ENCODE measurements around the gene SLC15A4. TPM values are rescaled to one million over a fixed set of nuclear protein-coding genes. Genes with fewer than 3 reads are reported as not detected.

Gene SLC15A4
- polyA plus RNA-seq, 2 donors, result 7.3 to 9.4 TPM

DNA sequence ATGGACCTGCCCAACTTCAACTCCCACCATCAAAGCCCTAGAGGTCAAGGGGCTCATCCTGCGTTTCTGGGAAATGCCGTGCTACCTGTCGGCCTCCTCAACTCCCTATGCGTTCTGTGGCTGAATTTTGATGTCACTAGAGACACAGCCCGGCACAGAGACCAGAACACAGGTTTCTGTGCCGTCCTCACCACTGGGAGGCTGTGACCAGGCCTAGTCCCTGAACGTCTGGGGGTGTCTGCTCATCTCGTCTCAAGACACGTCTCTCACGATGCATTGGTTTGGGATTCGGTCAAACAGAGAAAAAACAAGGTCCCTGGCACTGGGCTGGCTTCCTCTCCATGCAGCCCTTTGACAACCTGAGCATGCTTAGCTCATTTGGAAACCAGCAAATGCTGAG lies 33.5 kb downstream of the SLC15A4 start:
- Histone ChIP-seq H3K36me3 (ENCODE audit: control insufficient read depth in 2 of 2, insufficient read depth in 2 of 2, low read length in 1 of 2) (peaks cover 3 to 17% of the 10 kb centered on the region in 2 donors), H3K27ac (ENCODE audit: low read depth in 2 of 2, low read length in 1 of 2) (no peak overlapping the region), H3K4me1 (ENCODE audit: control insufficient read depth in 2 of 2, insufficient read depth in 2 of 2, low read length in 1 of 2) (no peaks in the 10 kb centered on the region), H3K27me3 (ENCODE audit: control insufficient read depth in 1 of 2, insufficient read depth in 2 of 2, low read length in 2 of 2) (no peaks in the 10 kb centered on the region), H3K4me3 (ENCODE audit: low read depth in 1 of 2, low read length in 2 of 2) (no peak overlapping the region), H3K9me3 (ENCODE audit: control insufficient read depth in 2 of 2, insufficient read depth in 1 of 2, low read depth in 1 of 2, low read length in 1 of 2) (no peaks in the 10 kb centered on the region)
- WGBS, 2 donors, result 81 to 86% methylated on average over 11 of the region's 11 CpGs

DNA sequence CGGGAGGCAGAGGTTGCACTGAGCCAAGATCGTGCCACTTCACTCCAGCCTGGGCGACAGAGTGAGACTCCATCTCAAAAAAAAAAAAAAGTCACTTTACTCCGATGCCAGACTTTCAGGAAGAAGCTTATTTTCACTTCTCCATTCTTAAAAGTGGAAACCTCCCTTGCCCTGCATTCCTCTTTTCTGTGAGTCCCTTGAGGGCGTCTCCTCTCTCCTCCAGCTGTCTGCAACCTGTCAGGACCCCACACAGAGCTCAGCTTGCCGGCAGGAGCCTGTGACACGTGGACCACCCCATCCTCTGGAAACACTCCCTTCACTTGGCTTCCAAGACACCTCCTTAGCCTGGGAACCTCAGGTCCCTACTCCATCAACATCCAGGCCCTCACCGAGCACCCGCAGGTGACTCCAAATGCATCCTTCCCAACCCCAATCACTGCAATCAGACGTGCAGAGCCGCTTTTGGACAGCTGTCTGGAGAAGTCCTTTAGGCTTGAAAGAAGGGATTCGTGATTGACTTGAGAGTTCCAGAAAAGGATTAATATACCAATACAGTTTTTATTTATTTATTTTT lies 34.3 kb downstream of the SLC15A4 start:
- H3K27me3 ChIP-seq (ENCODE audit: control insufficient read depth in 1 of 2, insufficient read depth in 2 of 2, low read length in 2 of 2), result no peaks in the 10 kb centered on the region
- 69 to 70% methylated on average over 12 of the region's 12 CpGs for WGBS, 2 donors

DNA sequence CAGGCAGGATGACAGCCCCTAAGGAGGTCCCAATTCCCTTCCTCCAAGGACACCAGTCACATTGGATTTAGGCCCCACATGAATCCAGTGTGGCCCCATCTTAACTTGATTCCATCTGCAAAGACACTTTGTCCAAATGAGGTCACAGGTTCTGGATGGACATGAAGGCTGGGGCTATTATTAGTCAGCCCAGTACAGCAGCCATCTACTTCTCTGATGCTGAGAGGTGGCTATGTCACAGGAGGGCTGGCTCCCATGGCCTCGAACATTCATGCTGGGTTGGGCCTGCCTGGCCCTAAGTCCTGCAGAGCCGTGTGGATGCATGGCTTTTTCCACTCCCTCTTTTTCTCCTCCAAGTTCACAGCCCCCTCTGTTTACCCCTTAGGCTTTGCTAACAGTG lies 35.9 kb downstream of the SLC15A4 start:
- Histone ChIP-seq H3K36me3 (ENCODE audit: control insufficient read depth in 2 of 2, insufficient read depth in 2 of 2, low read length in 1 of 2) (peaks cover 0 to 11% of the 10 kb centered on the region in 2 donors), H3K9me3 (ENCODE audit: control insufficient read depth in 2 of 2, insufficient read depth in 1 of 2, low read depth in 1 of 2, low read length in 1 of 2) (no peaks in the 10 kb centered on the region), H3K27me3 (ENCODE audit: control insufficient read depth in 1 of 2, insufficient read depth in 2 of 2, low read length in 2 of 2) (no peaks in the 10 kb centered on the region), H3K4me3 (ENCODE audit: low read depth in 1 of 2, low read length in 2 of 2) (no peak overlapping the region), H3K27ac (ENCODE audit: low read depth in 2 of 2, low read length in 1 of 2) (no peak overlapping the region), H3K4me1 (ENCODE audit: control insufficient read depth in 2 of 2, insufficient read depth in 2 of 2, low read length in 1 of 2) (no peaks in the 10 kb centered on the region)
- WGBS, 2 donors, result 80 to 82% methylated on average over 2 of the region's 2 CpGs

More for the DNA sequence above, 34.3 kb downstream of the SLC15A4 start:
- Histone ChIP-seq H3K36me3 (ENCODE audit: control insufficient read depth in 2 of 2, insufficient read depth in 2 of 2, low read length in 1 of 2) (peaks cover 3 to 17% of the 10 kb centered on the region in 2 donors), H3K4me1 (ENCODE audit: control insufficient read depth in 2 of 2, insufficient read depth in 2 of 2, low read length in 1 of 2) (no peaks in the 10 kb centered on the region), H3K4me3 (ENCODE audit: low read depth in 1 of 2, low read length in 2 of 2) (no peak overlapping the region), H3K27ac (ENCODE audit: low read depth in 2 of 2, low read length in 1 of 2) (no peak overlapping the region), H3K9me3 (ENCODE audit: control insufficient read depth in 2 of 2, insufficient read depth in 1 of 2, low read depth in 1 of 2, low read length in 1 of 2) (no peaks in the 10 kb centered on the region)

DNA sequence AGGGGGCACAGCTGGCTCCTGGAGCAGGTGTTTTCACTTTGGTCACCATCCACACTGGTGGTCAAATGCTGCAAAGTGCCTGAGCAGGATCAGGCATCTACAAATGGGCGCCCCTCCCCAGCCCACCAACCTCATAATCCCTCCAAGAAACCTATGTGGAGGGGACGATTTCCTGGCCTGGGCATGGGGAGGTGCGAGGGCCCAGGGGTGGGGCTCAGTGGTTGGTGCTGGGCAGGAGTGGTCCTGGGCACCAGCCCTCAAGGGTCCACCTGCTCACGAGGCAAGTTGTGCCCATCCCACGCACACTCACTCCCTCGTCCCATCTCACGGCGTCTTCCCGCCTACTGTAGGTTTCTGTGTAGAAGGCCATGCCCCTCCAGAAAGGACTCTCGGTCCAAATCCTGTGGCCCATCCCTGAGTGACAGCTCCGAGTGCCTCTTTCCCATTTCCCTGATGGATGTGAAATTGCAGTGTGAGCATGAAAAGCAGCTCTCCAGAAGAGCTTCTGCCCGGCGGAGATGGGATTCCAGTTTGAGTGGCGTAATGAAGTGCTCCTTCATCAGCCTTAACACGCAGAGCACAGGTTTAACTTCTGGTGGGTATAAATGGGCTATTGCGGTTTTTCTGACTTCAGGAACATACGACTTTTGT lies 36.9 kb downstream of the SLC15A4 start:
- Histone ChIP-seq H3K9me3 (ENCODE audit: control insufficient read depth in 2 of 2, insufficient read depth in 1 of 2, low read depth in 1 of 2, low read length in 1 of 2) (no peaks in the 10 kb centered on the region), H3K27ac (ENCODE audit: low read depth in 2 of 2, low read length in 1 of 2) (no peak overlapping the region), H3K4me1 (ENCODE audit: control insufficient read depth in 2 of 2, insufficient read depth in 2 of 2, low read length in 1 of 2) (no peaks in the 10 kb centered on the region), H3K27me3 (ENCODE audit: control insufficient read depth in 1 of 2, insufficient read depth in 2 of 2, low read length in 2 of 2) (no peaks in the 10 kb centered on the region), H3K36me3 (ENCODE audit: control insufficient read depth in 2 of 2, insufficient read depth in 2 of 2, low read length in 1 of 2) (peaks cover 0 to 5% of the 10 kb centered on the region in 2 donors), H3K4me3 (ENCODE audit: low read depth in 1 of 2, low read length in 2 of 2) (no peak overlapping the region)
- WGBS, 2 donors, result 88 to 89% methylated on average over 16 to 17 of the region's 17 CpGs

DNA sequence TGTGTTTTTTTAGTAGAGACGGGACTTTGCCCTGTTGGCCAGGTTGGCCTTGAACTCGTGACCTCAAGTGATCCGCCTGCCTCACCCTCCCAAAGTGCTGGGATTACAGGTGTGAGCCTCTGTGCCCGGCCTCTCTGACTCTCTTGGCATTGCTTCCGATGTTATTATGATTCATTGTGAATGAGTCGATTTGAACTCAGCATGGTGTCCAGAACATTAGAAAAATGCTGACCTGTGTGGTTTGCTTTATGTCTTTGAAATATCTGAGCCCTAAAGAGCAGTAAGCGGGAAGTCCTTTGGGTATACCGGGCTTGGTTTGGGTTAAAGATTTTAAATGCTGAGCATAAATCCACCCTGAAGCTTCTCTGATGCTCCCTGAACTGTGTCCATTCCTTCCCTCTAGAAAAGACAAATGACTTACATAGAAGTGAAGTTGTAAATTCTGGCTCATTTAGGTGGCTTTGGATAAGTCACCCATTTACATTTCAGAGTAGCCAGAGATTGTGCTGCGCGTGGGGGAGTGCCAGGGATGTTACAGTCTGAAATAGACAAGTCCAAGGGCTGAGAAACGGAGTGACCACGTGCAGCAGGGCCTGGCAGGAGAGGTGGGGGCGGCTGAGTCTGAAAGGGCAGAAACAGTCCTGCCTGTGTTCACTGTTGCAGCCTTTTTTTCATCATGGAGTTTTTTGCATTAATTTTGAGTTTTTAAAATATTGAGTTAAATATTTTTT lies 39.6 kb downstream of the SLC15A4 start:
- Histone ChIP-seq H3K9me3 (ENCODE audit: control insufficient read depth in 2 of 2, insufficient read depth in 1 of 2, low read depth in 1 of 2, low read length in 1 of 2) (no peaks in the 10 kb centered on the region), H3K27me3 (ENCODE audit: control insufficient read depth in 1 of 2, insufficient read depth in 2 of 2, low read length in 2 of 2) (no peaks in the 10 kb centered on the region), H3K36me3 (ENCODE audit: control insufficient read depth in 2 of 2, insufficient read depth in 2 of 2, low read length in 1 of 2) (no peaks in the 10 kb centered on the region), H3K4me1 (ENCODE audit: control insufficient read depth in 2 of 2, insufficient read depth in 2 of 2, low read length in 1 of 2) (no peaks in the 10 kb centered on the region), H3K4me3 (ENCODE audit: low read depth in 1 of 2, low read length in 2 of 2) (no peak overlapping the region), H3K27ac (ENCODE audit: low read depth in 2 of 2, low read length in 1 of 2) (no peak overlapping the region)
- WGBS, 2 donors, result 70 to 71% methylated on average over 13 of the region's 13 CpGs

DNA sequence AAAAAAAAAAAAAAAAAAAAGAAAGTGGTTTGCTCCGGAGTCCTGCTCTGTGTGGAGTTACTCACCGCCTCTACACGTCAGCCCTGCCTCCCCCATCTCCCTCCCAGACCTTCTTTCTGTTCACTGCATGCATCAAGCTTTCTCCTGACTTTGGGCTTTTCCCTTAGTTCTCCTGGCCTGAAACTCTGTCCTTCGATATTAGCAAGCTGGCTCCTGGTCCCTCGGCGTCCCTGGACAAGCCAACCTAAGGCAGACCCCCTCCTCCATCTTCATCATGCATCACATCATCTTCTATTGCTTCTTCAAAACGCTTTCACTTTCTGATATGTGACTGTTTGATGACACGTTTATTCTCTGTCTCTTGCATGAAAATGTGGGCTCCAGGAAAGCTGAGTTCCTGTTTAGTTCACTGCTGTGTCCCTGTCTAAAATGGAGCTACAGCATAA lies 40.6 kb downstream of the SLC15A4 start:
- WGBS, 2 donors, result 62 to 63% methylated on average over 7 to 8 of the region's 8 CpGs

DNA sequence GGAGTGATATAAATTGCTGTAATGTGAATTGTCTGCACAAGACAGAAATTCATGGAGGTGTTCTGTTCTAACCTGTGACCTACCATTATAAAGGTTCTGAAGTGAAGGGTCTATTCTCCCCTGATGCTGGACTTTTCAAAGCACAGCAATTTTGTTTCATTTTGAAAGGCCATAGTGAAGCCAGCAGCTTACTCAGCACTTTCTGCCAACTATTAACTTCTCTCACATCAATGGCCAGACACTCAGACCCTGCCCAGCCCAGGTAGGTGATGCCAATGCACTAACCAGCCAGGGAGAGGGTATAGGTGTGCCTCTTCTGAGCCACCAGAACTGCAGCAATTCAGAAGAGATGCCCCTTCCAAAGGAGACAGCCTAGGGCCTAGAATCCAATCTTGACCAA lies 43.9 kb downstream of the SLC15A4 start:
- Histone ChIP-seq H3K4me3 (ENCODE audit: low read depth in 1 of 2, low read length in 2 of 2) (no peak overlapping the region), H3K27ac (ENCODE audit: low read depth in 2 of 2, low read length in 1 of 2) (no peak overlapping the region), H3K27me3 (ENCODE audit: control insufficient read depth in 1 of 2, insufficient read depth in 2 of 2, low read length in 2 of 2) (no peaks in the 10 kb centered on the region), H3K9me3 (ENCODE audit: control insufficient read depth in 2 of 2, insufficient read depth in 1 of 2, low read depth in 1 of 2, low read length in 1 of 2) (no peaks in the 10 kb centered on the region), H3K4me1 (ENCODE audit: control insufficient read depth in 2 of 2, insufficient read depth in 2 of 2, low read length in 1 of 2) (no peaks in the 10 kb centered on the region), H3K36me3 (ENCODE audit: control insufficient read depth in 2 of 2, insufficient read depth in 2 of 2, low read length in 1 of 2) (no peaks in the 10 kb centered on the region)

More for the DNA sequence above, 40.6 kb downstream of the SLC15A4 start:
- no peaks in the 10 kb centered on the region for H3K27me3 ChIP-seq (ENCODE audit: control insufficient read depth in 1 of 2, insufficient read depth in 2 of 2, low read length in 2 of 2)
- H3K4me3 ChIP-seq (ENCODE audit: low read depth in 1 of 2, low read length in 2 of 2), result no peak overlapping the region
- H3K36me3 ChIP-seq (ENCODE audit: control insufficient read depth in 2 of 2, insufficient read depth in 2 of 2, low read length in 1 of 2), result no peaks in the 10 kb centered on the region
- no peak overlapping the region for H3K27ac ChIP-seq (ENCODE audit: low read depth in 2 of 2, low read length in 1 of 2)
- H3K9me3 ChIP-seq (ENCODE audit: control insufficient read depth in 2 of 2, insufficient read depth in 1 of 2, low read depth in 1 of 2, low read length in 1 of 2), result no peaks in the 10 kb centered on the region
- no peaks in the 10 kb centered on the region for H3K4me1 ChIP-seq (ENCODE audit: control insufficient read depth in 2 of 2, insufficient read depth in 2 of 2, low read length in 1 of 2)

DNA sequence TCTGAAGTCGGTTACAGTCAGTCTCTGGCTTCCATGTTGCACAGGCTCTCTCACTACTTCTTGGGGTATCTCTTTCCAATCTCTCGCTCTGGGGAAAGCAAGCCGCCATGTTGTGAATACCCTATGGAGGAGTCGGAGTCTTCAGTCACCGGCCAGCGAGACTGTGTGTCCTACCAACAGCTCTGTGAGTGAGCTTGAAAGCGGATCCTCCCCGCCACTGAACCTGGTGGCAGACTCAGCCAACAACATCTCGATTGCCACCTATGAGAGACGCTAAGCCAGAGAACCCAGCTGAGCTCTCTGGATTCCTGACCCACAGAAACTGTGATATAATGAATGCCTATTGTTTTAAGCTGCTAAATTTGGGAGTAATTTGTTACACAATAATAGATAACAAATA lies 51.5 kb downstream of the SLC15A4 start:
- WGBS, 2 donors, result 89 to 92% methylated on average over 10 of the region's 10 CpGs
- H3K27me3 ChIP-seq (ENCODE audit: control insufficient read depth in 1 of 2, insufficient read depth in 2 of 2, low read length in 2 of 2), result no peaks in the 10 kb centered on the region

DNA sequence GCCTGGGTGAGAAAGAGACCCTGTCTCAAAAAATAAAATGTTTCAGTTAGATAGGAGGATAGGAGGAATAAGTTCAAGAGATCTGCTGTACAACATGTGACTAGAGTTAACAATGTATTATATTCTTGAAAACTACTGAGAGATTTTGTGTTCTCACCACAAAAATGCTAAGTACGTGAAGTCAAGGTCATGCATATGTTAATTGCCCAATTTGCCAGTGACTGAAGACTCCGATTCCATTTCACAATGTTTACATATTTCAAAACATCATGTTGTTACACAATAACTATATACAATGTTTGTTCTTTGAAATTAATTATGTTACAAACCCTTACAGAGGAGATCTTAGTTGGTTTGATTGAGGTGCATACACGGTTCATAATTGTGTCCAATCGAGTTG lies 52.1 kb downstream of the SLC15A4 start:
- WGBS, 2 donors, result 74 to 75% methylated on average over 4 of the region's 4 CpGs
- H3K36me3 ChIP-seq (ENCODE audit: control insufficient read depth in 2 of 2, insufficient read depth in 2 of 2, low read length in 1 of 2), result no peaks in the 10 kb centered on the region
- H3K27ac ChIP-seq (ENCODE audit: low read depth in 2 of 2, low read length in 1 of 2), result no peak overlapping the region
- H3K27me3 ChIP-seq (ENCODE audit: control insufficient read depth in 1 of 2, insufficient read depth in 2 of 2, low read length in 2 of 2), result no peaks in the 10 kb centered on the region
- H3K9me3 ChIP-seq (ENCODE audit: control insufficient read depth in 2 of 2, insufficient read depth in 1 of 2, low read depth in 1 of 2, low read length in 1 of 2), result peaks cover 4 to 6% of the 10 kb centered on the region in 2 donors
- H3K4me1 ChIP-seq (ENCODE audit: control insufficient read depth in 2 of 2, insufficient read depth in 2 of 2, low read length in 1 of 2), result no peaks in the 10 kb centered on the region
- no peak overlapping the region for H3K4me3 ChIP-seq (ENCODE audit: low read depth in 1 of 2, low read length in 2 of 2)

More for the DNA sequence above, 51.5 kb downstream of the SLC15A4 start:
- Histone ChIP-seq H3K36me3 (ENCODE audit: control insufficient read depth in 2 of 2, insufficient read depth in 2 of 2, low read length in 1 of 2) (no peaks in the 10 kb centered on the region), H3K9me3 (ENCODE audit: control insufficient read depth in 2 of 2, insufficient read depth in 1 of 2, low read depth in 1 of 2, low read length in 1 of 2) (peaks cover 4 to 6% of the 10 kb centered on the region in 2 donors), H3K4me1 (ENCODE audit: control insufficient read depth in 2 of 2, insufficient read depth in 2 of 2, low read length in 1 of 2) (no peaks in the 10 kb centered on the region), H3K27ac (ENCODE audit: low read depth in 2 of 2, low read length in 1 of 2) (no peak overlapping the region), H3K4me3 (ENCODE audit: low read depth in 1 of 2, low read length in 2 of 2) (no peak overlapping the region)
